ENCODE measurements around the gene JAK1.

Gene JAK1

DNA sequence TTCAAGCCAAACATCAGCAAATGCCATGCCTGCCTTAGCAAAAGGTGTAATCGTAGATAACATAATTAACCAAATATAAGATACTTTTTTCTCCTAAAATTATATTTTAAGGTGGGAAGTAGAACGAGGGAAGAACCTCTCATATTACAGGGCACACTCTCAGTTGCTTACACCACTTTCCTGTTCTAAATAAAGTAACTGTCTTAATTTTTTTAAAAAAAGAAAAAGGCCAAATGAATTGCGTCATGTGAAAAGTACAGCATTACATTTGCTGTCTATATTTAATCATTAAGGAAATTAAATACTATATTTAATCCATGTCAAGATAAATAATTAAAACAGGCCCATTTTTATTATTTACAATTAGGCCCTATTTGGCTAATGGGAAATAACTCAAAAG is 23.7 kb downstream of the JAK1 start:
- TF ChIP-seq, protein P1, sequence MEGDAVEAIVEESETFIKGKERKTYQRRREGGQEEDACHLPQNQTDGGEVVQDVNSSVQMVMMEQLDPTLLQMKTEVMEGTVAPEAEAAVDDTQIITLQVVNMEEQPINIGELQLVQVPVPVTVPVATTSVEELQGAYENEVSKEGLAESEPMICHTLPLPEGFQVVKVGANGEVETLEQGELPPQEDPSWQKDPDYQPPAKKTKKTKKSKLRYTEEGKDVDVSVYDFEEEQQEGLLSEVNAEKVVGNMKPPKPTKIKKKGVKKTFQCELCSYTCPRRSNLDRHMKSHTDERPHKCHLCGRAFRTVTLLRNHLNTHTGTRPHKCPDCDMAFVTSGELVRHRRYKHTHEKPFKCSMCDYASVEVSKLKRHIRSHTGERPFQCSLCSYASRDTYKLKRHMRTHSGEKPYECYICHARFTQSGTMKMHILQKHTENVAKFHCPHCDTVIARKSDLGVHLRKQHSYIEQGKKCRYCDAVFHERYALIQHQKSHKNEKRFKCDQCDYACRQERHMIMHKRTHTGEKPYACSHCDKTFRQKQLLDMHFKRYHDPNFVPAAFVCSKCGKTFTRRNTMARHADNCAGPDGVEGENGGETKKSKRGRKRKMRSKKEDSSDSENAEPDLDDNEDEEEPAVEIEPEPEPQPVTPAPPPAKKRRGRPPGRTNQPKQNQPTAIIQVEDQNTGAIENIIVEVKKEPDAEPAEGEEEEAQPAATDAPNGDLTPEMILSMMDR (IDR thresholded peaks at IDR 0.05; ENCODE audit: low read depth, low read length, missing control alignments): no peak
- DNase-seq (ENCODE audit: low read depth): no peak
- H3K4me3 ChIP-seq (ENCODE audit: low read depth, low read length): no peak overlapping the region

DNA sequence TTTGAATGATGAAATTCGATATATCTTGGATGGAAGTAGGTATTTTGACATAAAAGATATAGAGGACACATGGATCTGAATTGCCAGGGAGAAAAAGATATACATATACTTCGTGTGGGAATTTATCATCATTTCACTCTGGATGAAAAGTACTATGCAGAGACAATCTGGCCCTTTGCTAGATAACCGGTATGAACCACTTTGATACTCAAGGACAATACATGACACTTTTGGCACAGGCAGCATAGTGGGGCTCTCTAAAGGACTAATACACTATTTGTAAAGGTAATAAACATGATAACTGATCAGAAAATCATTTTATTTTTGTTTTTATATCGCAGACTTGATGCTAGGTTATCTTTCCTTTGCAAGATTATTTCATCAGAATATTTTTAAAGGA is 24.2 kb downstream of the JAK1 start:
- no peak overlapping the region for H3K4me3 ChIP-seq (ENCODE audit: low read depth, low read length)
- DNase-seq (ENCODE audit: low read depth): no peak
- TF ChIP-seq, protein P1 (IDR thresholded peaks at IDR 0.05; ENCODE audit: low read depth, low read length, missing control alignments): no peak

DNA sequence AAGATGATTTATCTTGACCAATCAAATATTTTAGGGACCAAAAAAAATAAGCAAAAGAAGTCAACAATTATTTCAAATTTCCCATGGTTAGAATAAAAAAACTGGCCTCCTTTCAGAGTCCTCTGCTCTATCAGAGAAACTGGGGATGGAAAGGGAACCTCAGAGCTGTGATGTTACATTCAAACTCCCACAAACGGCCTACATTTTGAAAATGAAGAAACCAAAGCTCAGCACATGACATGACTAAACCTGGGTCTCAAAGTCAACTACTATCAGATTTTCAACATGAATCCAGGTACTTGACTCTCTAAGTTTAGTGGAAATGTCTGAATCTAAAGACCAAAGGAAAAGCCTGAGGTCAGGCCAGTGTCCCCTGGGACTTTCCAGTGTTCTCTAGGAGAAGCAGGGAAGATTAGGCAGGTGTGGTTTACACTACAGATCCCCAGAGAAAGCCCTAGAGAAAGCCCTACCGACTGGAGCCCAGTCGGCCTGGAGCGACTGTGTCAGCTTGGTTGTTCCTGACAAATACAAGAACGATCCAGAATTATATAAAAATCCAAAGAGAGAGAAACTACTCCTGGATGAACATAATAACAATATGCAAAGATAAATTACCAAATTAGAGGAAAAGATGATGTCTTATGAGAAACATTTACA is 24.8 kb downstream of the JAK1 start:
- no peak overlapping the region for H3K4me3 ChIP-seq (ENCODE audit: low read depth, low read length)
- no peak for DNase-seq (ENCODE audit: low read depth)
- TF ChIP-seq, protein P1 (IDR thresholded peaks at IDR 0.05; ENCODE audit: low read depth, low read length, missing control alignments): no peak

DNA sequence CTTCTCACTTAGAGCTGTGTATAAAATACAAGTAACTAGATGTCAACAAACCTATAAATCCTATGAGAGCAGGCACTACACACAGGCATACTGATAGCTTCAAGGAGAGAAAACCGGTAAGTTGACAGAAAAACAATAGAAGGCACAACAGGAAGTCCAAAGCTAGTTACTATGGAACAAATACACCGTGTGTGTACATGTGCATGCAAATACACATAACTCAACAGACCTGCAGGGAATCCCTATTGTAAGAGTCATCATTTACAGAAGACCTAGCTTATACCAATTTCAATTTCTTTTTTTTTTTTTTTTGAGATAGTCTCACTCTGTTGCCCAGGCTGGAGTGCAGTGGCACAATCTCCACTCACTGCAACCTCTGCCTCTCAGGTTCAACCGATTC is 26.3 kb downstream of the JAK1 start:
- TF ChIP-seq, protein P1 (IDR thresholded peaks at IDR 0.05; ENCODE audit: low read depth, low read length, missing control alignments): no peak
- no peak for DNase-seq (ENCODE audit: low read depth)
- H3K4me3 ChIP-seq (ENCODE audit: low read depth, low read length): no peak overlapping the region

DNA sequence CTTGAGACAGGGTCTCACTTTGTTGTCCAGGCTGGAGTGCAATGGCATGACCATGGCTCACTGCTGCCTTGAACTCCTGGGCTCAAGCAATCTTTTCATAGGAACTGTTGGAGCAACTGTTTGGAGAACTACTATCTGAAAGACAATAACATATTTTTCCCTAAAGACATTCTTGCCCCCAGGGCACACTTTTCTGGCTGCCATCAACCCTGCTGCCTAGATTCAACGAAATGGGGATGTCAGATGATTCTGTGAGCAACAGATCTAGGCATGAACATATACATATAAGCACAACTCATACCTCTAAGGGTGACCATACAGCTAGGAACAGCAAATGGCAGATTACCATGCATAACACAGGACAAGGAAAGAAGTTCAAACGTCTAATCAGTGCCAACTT is 27.4 kb downstream of the JAK1 start:
- DNase-seq (ENCODE audit: low read depth): no peak
- no peak overlapping the region for H3K4me3 ChIP-seq (ENCODE audit: low read depth, low read length)
- TF ChIP-seq, protein P1 (IDR thresholded peaks at IDR 0.05; ENCODE audit: low read depth, low read length, missing control alignments): no peak

DNA sequence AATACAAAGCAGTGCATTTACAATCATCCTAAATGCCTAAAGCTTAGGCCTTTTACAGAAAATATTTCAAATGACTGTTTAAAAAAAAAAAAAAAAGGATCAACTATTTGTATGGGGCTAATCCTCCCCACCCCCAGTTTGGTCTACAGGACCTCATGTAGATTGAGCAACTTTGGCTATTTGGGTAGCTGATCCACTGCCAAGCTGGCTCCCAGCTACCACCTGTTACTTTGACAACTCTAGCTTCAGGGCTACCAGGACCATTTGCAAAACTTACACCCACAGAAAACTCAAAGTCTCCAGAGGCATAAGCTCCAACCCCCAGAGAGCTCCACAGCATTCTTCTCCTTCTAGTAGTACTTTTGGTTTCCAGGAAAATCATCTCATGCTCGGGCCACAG is 29.4 kb downstream of the JAK1 start:
- TF ChIP-seq, protein P1 (IDR thresholded peaks at IDR 0.05; ENCODE audit: low read depth, low read length, missing control alignments): no peak

DNA sequence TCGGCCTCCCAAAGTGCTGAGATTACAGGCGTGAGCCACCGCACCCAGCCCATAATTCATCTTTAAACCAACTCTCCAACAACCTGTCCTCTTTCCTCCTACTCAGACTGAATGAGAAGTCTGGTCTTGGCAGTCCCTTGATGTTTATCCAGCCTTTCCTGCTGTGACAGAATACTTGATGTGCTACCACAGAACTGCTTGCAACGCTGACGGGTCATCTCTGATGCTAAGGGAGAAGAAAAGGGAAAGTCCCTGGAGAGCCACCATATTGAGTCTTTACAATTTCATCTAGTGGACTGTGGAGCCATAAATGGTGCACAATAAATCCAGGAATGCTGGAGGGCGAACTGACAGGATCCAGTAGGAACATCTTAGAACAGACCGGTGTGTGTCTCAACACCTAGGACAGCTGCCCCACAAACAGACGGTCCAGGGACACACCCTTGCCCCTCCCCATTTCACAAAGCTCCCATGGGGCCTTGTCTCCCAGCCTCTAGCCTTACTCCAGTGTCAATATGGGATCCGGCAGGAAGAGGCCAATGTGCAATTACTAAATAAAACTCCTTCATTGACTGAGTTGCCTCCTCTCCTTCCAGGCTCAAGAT is 30.7 kb downstream of the JAK1 start:
- no peak for DNase-seq (ENCODE audit: low read depth)
- TF ChIP-seq, protein P1 (IDR thresholded peaks at IDR 0.05; ENCODE audit: low read depth, low read length, missing control alignments): no peak
- H3K4me3 ChIP-seq (ENCODE audit: low read depth, low read length): no peak overlapping the region

More for the DNA sequence above, 29.4 kb downstream of the JAK1 start:
- H3K4me3 ChIP-seq (ENCODE audit: low read depth, low read length): no peak overlapping the region
- no peak for DNase-seq (ENCODE audit: low read depth)
